ENCODE results near the gene SMYD3. TPM values are rescaled to one million over a fixed set of nuclear protein-coding genes. Genes with fewer than 3 reads are reported as not detected.

Gene SMYD3
- total and polyA plus RNA-seq, 10 of the 15 experiments (the other 5 are each of a cell fraction or from before 2014, with no cell fraction given): 18.3 to 54.0 (median 24.8) TPM

- RAD21 ChIA-PET (ENCODE audit: unreplicated experiment): interaction anchor here (0.8 to 1.6 kb wide), 3 partner anchors 98 to 270 kb away, joined by 3 to 9 read pairs (median 5); no protein-coding TSS in a partner anchor
- H3K36me3 ChIP-seq (ENCODE audit: control insufficient read depth in 2 of 2, insufficient read depth in 2 of 2, low read length in 1 of 2): no peaks in the 10 kb centered on the region
- H3K4me1 ChIP-seq (ENCODE audit: control insufficient read depth, insufficient read depth, low read length): no peaks in the 10 kb centered on the region
- no TSS peak for BruUV-seq (replicated peaks)
- no peak overlapping the region for H2AFZ ChIP-seq (ENCODE audit: control insufficient read depth, low read depth, low read length)
- in situ Hi-C loops (cut with MboI): loop anchor here (10.0 kb wide), 1 partner anchor 266 kb away; no protein-coding TSS in a partner anchor
- no peak overlapping the region for H3K4me2 ChIP-seq (ENCODE audit: control insufficient read depth, insufficient read depth)
- no peak overlapping the region for H3K4me3 ChIP-seq
- ATAC-seq (peak; percentile 58), FAIRE-seq (no peak), DNase-seq (ENCODE audit: low read depth, low spot score) (no peak)
- CTCF ChIA-PET: interaction anchor here (0.6 to 3.7 kb wide), 13 partner anchors 10 to 1128 kb away, joined by 3 to 28 read pairs (median 5); no protein-coding TSS in a partner anchor
- no peaks in the 10 kb centered on the region for H4K20me1 ChIP-seq (ENCODE audit: control insufficient read depth, insufficient read depth)
- WGBS (ENCODE audit: insufficient coverage, insufficient replicate concordance, low lambda C conversion rate, missing lambda C conversion rate): 85% methylated on average over 4 of the region's 4 CpGs
- H3K79me2 ChIP-seq (ENCODE audit: control insufficient read depth, insufficient read depth, low read length): no peaks in the 10 kb centered on the region
- H3K27ac ChIP-seq (ENCODE audit: control insufficient read depth, insufficient read depth): no peak overlapping the region
- intact Hi-C loops (cut with micrococcal nuclease; ENCODE audit: unreplicated experiment): loop anchor here (5.0 kb wide), 2 partner anchors 171 to 1129 kb away; partner anchors contain the start of gene KIF26B
- no peak for TF ChIP-seq RFX5 (IDR thresholded peaks at IDR 0.05; ENCODE audit: low read depth, low read length)
- TF ChIP-seq CREB1 (IDR thresholded peaks at IDR 0.05; ENCODE audit: low read depth): no peak
- H3K9ac ChIP-seq (ENCODE audit: control insufficient read depth, insufficient read depth, low read length): no peak overlapping the region
- POLR2A ChIA-PET: no interaction called here
- SMC1A ChIA-PET (ENCODE audit: uncharacterized antibody, unreplicated experiment): interaction anchor here (0.7 to 3.9 kb wide), 10 partner anchors 10 to 1128 kb away, joined by 3 to 20 read pairs (median 4); no protein-coding TSS in a partner anchor
- H3K27me3 ChIP-seq (replicated peaks in 1 of 2; ENCODE audit: control insufficient read depth in 2 of 2, insufficient read depth in 2 of 2, low read length in 1 of 2): no peaks in the 10 kb centered on the region
- H3K9me3 ChIP-seq (replicated peaks; ENCODE audit: control insufficient read depth, insufficient read depth, low read length): no peaks in the 10 kb centered on the region
These were observed 225.9 kb downstream of the SMYD3 start for GRCh38 chr1:246281195-246281594.

DNA sequence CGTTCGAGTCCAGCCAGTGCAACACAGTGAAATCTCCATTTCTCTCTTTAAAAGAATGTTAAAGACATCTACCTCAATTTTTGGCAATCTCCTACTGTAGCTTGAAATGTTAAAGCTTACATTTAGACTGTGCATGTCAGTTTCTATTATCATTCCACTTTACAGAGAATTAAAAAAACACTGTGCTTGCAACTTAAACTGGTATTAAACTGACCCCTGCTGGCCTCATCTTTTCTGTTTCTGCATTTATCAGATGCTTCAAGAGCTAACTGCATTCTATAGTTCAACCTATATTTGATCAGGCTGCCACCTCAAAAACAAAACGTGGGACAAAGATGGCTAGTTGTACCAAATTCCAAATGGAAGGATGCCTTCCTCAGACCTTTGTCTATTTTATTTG is 226.5 kb downstream of the SMYD3 start:
- H3K27ac ChIP-seq (ENCODE audit: control insufficient read depth, insufficient read depth): no peak overlapping the region
- no peaks in the 10 kb centered on the region for H3K79me2 ChIP-seq (ENCODE audit: control insufficient read depth, insufficient read depth, low read length)
- no peaks in the 10 kb centered on the region for H4K20me1 ChIP-seq (ENCODE audit: control insufficient read depth, insufficient read depth)
- no peak overlapping the region for H2AFZ ChIP-seq (ENCODE audit: control insufficient read depth, low read depth, low read length)
- no peaks in the 10 kb centered on the region for H3K27me3 ChIP-seq (replicated peaks in 1 of 2; ENCODE audit: control insufficient read depth in 2 of 2, insufficient read depth in 2 of 2, low read length in 1 of 2)
- H3K4me2 ChIP-seq (ENCODE audit: control insufficient read depth, insufficient read depth): no peak overlapping the region
- ChIA-PET SMC1A (ENCODE audit: uncharacterized antibody, unreplicated experiment) (interaction anchor here (0.7 to 3.9 kb wide), 15 partner anchors 10 to 1127 kb away, joined by 3 to 20 read pairs (median 3); no protein-coding TSS in a partner anchor), CTCF (interaction anchor here (0.9 to 3.7 kb wide), 11 partner anchors 15 to 1127 kb away, joined by 3 to 28 read pairs (median 5); no protein-coding TSS in a partner anchor), POLR2A (no interaction called here), RAD21 (ENCODE audit: unreplicated experiment) (interaction anchor here (0.8 to 1.6 kb wide), 4 partner anchors 97 to 269 kb away, joined by 3 to 9 read pairs (median 4); no protein-coding TSS in a partner anchor)
- in situ Hi-C loops (cut with MboI) (loop anchor here (10.0 kb wide), 1 partner anchor 266 kb away; no protein-coding TSS in a partner anchor), intact Hi-C loops (cut with micrococcal nuclease; ENCODE audit: unreplicated experiment) (loop anchor here (1.0 to 5.0 kb wide), 3 partner anchors 172 to 1128 kb away; partner anchors contain the start of gene KIF26B)
- FAIRE-seq (no peak), DNase-seq (ENCODE audit: low read depth, low spot score) (no peak), ATAC-seq (peak; percentile 62)
- TF ChIP-seq RELA (IDR thresholded peaks at IDR 0.05; ENCODE audit: borderline replicate concordance, partially characterized antibody) (no peak), PAX8 (IDR thresholded peaks at IDR 0.05) (no peak), RAD21 (IDR thresholded peaks at IDR 0.05; ENCODE audit: insufficient read depth, low read depth, low read length) (peak; percentile 61), SMC3 (IDR thresholded peaks at IDR 0.05; ENCODE audit: borderline replicate concordance, low read length) (peak; percentile 23; the same call in 1 of the 2 replicates), CTCF (IDR thresholded peaks at IDR 0.05 in 2 of 3, conservative IDR thresholded peaks at IDR 0.05 in 1 of 3; ENCODE audit: control insufficient read depth in 2 of 3, extremely low read depth in 1 of 3, insufficient read depth in 1 of 3, low read depth in 3 of 3, low read length in 3 of 3) (peak in 1 of 3 experiments; percentile 20; a peak in 1 of 6 replicates), ZNF384 (IDR thresholded peaks at IDR 0.05; ENCODE audit: borderline replicate concordance, low read depth, low read length) (peak; percentile 35; the same call in 1 of the 2 replicates), RBBP5 (conservative IDR thresholded peaks at IDR 0.05) (no peak)
- TF ChIP-seq, protein P1, sequence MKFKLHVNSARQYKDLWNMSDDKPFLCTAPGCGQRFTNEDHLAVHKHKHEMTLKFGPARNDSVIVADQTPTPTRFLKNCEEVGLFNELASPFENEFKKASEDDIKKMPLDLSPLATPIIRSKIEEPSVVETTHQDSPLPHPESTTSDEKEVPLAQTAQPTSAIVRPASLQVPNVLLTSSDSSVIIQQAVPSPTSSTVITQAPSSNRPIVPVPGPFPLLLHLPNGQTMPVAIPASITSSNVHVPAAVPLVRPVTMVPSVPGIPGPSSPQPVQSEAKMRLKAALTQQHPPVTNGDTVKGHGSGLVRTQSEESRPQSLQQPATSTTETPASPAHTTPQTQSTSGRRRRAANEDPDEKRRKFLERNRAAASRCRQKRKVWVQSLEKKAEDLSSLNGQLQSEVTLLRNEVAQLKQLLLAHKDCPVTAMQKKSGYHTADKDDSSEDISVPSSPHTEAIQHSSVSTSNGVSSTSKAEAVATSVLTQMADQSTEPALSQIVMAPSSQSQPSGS (IDR thresholded peaks at IDR 0.05; ENCODE audit: low read length): no peak
- no TSS peak for BruUV-seq (replicated peaks)
- no peaks in the 10 kb centered on the region for H3K4me1 ChIP-seq (ENCODE audit: control insufficient read depth, insufficient read depth, low read length)
- H3K9ac ChIP-seq (ENCODE audit: control insufficient read depth, insufficient read depth, low read length): no peak overlapping the region
- no peaks in the 10 kb centered on the region for H3K36me3 ChIP-seq (ENCODE audit: control insufficient read depth in 2 of 2, insufficient read depth in 2 of 2, low read length in 1 of 2)
- WGBS (ENCODE audit: insufficient coverage, insufficient replicate concordance, low lambda C conversion rate, missing lambda C conversion rate): 89% methylated on average over 3 of the region's 3 CpGs
- no peaks in the 10 kb centered on the region for H3K9me3 ChIP-seq (replicated peaks; ENCODE audit: control insufficient read depth, insufficient read depth, low read length)
- no peak overlapping the region for H3K4me3 ChIP-seq
